GM10266 (cell line): ENCODE results near the gene NDUFB1.

Source experiments
- DNase-seq: peaks from one replicate; pipeline ENCODE4 v3.0.0; 2012; ENCODE audit errors: extremely low spot score
- CTCF ChIP-seq: IDR thresholded peaks from 2 replicates; pipeline ENCODE4 v1.5.1; 2012; ENCODE audit warnings: mild to moderate bottlenecking, low read depth; ENCODE audit not compliant: control insufficient read depth, insufficient read depth; ENCODE audit errors: missing control alignments

Gene NDUFB1

GRCh38 chr14:92143962-92144361, 22.5 kb upstream of the NDUFB1 start:
- no peak for TF ChIP-seq CTCF
- no peak for DNase-seq

- TF ChIP-seq CTCF: no peak
- no peak for DNase-seq
Measured at GRCh38 chr14:92143309-92143708, 21.8 kb upstream of the NDUFB1 start.

- no peak for DNase-seq
- TF ChIP-seq CTCF: peak; percentile 55
Measured at GRCh38 chr14:92135269-92135668, 13.8 kb upstream of the NDUFB1 start.

- no peak for TF ChIP-seq CTCF
Measured at GRCh38 chr14:92134456-92134855, 12.9 kb upstream of the NDUFB1 start.

GRCh38 chr14:92122761-92123160, 1.3 kb upstream of the NDUFB1 start:
- no peak for TF ChIP-seq CTCF
- no peak for DNase-seq

More at GRCh38 chr14:92134456-92134855, 12.9 kb upstream of the NDUFB1 start:
- no peak for DNase-seq

- no peak for TF ChIP-seq CTCF
- DNase-seq: no peak
Measured at GRCh38 chr14:92122351-92122677, 808 bp upstream of the NDUFB1 start.

GRCh38 chr14:92121207-92121669, 268 bp downstream of the NDUFB1 start:
- no peak for TF ChIP-seq CTCF
- DNase-seq: peak; percentile 34
